AG04449 (cell line): ENCODE measurements around the gene SHC3.

Experiments
- CTCF ChIA-PET: fragments of 350-600 bp; formaldehyde crosslinking; extraction: SDS; loops from one replicate; lab custom pipeline; 2021; ENCODE audit warnings: antibody characterized with exemption; lab: Yijun Ruan, JAX
- POLR2A ChIA-PET: fragments of 400-600, 350-600 bp; formaldehyde crosslinking; extraction: SDS; loops from one replicate; lab custom pipeline; 2020; ENCODE audit warnings: antibody characterized with exemption, inconsistent platforms; lab: Yijun Ruan, JAX
- DNase-seq: peaks from one replicate; pipeline ENCODE4 v3.0.0-alpha.2; 2010; ENCODE audit warnings: low read depth, low spot score
- H3K4me3 ChIP-seq: 2 replicates; pipeline ENCODE4 v1.5.1; 2011; ENCODE audit warnings: low read depth, mild to moderate bottlenecking, control low read depth, low read length
- TF ChIP-seq, protein P1 (sequence below): IDR thresholded peaks from one replicate; pipeline ENCODE4 v1.5.1; 2011; ENCODE audit warnings: mild to moderate bottlenecking, moderate library complexity, low read length, control low read depth, inconsistent platforms; ENCODE audit not compliant: insufficient read depth; ENCODE audit errors: missing control alignments

The SHC3 gene

DNA sequence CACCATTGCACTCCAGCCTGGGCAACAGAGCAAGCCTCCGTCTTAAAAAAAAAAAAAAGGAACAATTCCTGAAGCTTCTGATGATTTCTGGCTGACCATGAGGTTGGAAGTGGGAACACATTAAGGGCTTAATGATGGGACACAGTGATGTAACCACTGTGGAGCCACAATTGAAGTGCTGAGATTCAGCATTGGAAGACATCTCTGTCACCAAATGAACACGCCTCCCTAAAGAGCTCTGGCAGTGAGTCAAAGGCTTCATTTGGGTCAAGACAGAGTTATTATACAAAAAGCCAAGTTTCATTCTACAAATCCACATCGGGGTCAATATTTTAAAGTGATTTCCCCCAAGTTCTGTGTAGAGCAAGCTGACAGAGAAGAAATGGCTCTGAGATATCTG lies 191.8 kb downstream of the SHC3 start:
- no peak overlapping the region for H3K4me3 ChIP-seq
- TF ChIP-seq, protein P1, sequence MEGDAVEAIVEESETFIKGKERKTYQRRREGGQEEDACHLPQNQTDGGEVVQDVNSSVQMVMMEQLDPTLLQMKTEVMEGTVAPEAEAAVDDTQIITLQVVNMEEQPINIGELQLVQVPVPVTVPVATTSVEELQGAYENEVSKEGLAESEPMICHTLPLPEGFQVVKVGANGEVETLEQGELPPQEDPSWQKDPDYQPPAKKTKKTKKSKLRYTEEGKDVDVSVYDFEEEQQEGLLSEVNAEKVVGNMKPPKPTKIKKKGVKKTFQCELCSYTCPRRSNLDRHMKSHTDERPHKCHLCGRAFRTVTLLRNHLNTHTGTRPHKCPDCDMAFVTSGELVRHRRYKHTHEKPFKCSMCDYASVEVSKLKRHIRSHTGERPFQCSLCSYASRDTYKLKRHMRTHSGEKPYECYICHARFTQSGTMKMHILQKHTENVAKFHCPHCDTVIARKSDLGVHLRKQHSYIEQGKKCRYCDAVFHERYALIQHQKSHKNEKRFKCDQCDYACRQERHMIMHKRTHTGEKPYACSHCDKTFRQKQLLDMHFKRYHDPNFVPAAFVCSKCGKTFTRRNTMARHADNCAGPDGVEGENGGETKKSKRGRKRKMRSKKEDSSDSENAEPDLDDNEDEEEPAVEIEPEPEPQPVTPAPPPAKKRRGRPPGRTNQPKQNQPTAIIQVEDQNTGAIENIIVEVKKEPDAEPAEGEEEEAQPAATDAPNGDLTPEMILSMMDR: no peak
- ChIA-PET POLR2A (no interaction called here), CTCF (no interaction called here)
- no peak for DNase-seq

DNA sequence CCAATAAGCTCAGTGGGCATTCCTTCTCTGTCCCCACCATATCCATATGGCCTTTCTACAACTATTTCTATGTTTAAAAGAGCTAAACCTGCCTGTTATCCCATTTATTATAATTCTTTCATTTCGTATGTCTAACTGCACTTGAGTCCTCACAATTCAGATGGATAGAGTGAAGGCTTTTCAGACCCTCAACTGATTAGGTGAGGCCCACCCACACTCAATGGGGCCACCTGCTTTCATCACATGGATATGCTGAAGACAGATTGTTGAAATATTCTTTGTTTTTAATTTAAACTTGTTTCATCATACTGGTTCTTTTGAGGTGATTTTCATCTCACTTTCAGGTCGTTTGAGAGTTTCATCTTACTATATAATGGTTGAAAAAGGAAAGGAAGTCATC lies 193.0 kb downstream of the SHC3 start:
- CTCF ChIA-PET: no interaction called here

DNA sequence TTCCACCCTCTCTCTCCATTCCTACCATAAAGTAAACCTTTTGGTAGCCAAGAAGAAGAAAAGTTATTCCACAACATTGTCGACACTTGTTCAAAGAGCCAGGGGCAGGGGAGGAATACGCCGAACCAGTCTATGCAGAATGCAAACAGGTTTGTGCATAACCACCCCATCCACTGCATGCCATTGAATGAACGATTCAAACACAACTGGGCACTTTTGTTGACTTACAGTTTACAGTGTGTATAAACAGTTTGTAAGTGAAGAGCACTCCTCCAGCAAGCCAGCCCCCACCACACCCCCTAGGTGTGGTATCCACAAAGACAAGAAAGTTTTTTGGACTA lies 194.1 kb downstream of the SHC3 start:
- DNase-seq: no peak
- ChIA-PET POLR2A (no interaction called here), CTCF (no interaction called here)
- H3K4me3 ChIP-seq: no peak overlapping the region
- TF ChIP-seq, protein P1: no peak

More for the DNA sequence above, 193.0 kb downstream of the SHC3 start:
- H3K4me3 ChIP-seq: no peak overlapping the region
- POLR2A ChIA-PET: no interaction called here
- DNase-seq: no peak
- TF ChIP-seq, protein P1: no peak

DNA sequence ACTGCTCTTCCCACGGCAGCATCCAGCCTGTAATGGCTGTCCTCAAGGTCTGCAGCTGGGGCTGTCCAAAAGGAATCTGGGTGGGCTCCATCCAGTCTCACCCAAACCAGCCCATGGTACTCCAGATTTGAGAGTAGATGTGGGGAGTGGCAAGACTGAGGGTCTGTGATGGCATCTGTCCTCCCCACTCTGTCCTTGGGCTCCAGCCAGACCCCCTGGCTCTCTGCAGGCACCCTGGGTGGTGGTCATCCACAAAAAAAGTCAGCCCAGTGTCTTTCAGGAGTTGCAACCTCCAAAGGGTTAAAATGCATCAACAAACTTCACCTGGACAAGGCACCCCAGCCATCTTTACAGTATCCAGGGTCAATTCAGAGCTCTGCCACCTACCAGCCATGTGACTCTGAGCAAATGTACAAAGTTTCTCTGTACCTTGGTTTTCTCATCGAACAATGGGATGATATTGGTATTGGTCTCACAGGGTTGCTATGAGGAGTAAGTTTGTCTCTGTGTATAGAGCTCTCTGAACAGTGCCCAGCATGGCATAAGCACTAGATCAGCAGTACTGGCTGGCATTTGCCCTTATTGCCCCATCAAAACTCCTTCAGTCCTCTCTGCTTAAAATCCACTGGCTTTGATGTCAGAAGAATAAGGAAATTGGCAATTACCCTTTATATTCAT lies 194.6 kb downstream of the SHC3 start:
- no peak overlapping the region for H3K4me3 ChIP-seq
- no peak for DNase-seq
- CTCF ChIA-PET: interaction anchor here (0.7 kb wide), 1 partner anchor 9 kb away, joined by 3 read pairs; no protein-coding TSS in a partner anchor
- TF ChIP-seq, protein P1: no peak
- POLR2A ChIA-PET: no interaction called here

DNA sequence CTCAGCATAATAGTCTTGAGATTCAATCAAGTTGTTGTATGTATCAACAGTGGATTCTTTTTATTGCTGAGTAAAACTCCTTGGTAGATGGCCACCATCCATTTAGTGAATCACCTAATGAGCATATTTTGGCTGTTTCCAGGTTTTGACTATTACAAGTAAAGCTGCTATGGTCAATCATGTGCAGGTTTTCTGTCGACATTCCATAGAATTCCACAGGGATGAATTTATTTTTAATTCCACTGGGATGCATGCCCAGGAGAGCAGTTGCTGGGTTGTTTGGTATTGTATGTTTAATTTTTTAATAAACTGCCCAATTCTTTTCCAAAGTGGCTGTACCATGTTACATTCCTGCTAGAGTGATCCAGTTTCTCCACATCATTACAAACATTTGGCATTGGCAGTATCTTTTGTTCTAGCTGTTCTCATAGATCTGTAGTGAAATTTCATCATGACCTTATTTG lies 197.8 kb downstream of the SHC3 start:
- H3K4me3 ChIP-seq: no peak overlapping the region
- ChIA-PET POLR2A (no interaction called here), CTCF (interaction anchor here (0.8 kb wide), 1 partner anchor 20 kb away, joined by 4 read pairs; no protein-coding TSS in a partner anchor)
- TF ChIP-seq, protein P1: no peak
- DNase-seq: peak; percentile 59

DNA sequence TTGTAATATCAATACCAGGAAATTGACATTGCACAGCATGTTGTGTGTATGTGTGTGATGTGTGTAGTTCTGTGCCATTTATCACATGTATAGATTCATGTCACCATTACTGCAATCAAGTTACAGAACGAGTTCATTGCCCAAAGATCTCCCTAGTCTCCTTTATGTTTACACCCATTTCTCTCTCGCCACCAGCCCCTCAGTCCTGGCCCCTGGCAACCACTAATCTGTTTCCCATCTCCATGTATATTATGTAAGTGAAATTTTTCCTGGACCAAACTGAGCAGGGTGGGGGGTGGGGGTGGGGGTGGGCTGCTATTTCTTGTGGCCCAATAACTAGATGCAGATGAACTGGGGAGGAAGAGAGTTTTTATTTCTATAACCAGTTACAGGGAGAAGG lies 198.8 kb downstream of the SHC3 start:
- no peak for DNase-seq
- TF ChIP-seq, protein P1: no peak
- no peak overlapping the region for H3K4me3 ChIP-seq
- CTCF ChIA-PET: no interaction called here
- POLR2A ChIA-PET: no interaction called here
